GM18868 (cell line): ENCODE measurements around the gene FSCN2.

Experiments used
- ATAC-seq: cut with Tn5 transposase; IDR thresholded peaks from one replicate; pipeline ENCODE4 v1.9.1; 2021; ENCODE audit warnings: mild to moderate bottlenecking, moderate library complexity; ENCODE audit not compliant: unreplicated experiment

FSCN2 gene

DNA sequence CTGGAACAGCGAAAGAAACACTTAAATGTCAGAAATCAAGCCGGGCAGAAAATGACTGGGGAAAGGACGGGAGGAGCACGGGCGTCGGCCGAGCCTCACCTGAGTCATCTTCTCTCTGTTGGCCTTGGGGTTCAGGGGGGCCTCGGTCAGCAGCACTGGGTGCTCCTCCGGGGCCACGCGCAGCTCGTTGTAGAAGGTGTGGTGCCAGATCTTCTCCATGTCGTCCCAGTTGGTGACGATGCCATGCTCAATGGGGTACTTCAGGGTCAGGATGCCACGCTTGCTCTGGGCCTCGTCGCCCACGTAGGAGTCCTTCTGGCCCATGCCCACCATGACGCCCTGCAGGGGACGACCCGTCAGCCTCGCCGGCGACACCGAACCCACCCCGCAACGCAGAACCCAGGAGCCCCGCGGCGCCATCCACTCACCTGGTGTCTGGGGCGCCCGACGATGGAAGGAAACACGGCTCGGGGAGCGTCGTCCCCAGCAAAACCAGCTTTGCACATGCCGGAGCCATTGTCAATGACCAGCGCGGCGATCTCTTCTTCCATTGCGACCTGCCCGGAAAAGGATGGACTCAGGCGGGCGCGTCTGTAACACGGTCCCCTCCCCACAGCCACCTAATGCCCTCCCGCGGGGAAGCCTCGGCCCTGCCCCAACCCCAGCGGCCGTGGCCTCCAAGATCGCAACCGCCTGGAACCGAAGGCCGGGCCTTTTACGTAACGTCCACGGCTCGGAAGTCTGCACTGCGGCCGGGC, 16.2 kb upstream of the FSCN2 start:
- ATAC-seq, result peak; percentile 0

DNA sequence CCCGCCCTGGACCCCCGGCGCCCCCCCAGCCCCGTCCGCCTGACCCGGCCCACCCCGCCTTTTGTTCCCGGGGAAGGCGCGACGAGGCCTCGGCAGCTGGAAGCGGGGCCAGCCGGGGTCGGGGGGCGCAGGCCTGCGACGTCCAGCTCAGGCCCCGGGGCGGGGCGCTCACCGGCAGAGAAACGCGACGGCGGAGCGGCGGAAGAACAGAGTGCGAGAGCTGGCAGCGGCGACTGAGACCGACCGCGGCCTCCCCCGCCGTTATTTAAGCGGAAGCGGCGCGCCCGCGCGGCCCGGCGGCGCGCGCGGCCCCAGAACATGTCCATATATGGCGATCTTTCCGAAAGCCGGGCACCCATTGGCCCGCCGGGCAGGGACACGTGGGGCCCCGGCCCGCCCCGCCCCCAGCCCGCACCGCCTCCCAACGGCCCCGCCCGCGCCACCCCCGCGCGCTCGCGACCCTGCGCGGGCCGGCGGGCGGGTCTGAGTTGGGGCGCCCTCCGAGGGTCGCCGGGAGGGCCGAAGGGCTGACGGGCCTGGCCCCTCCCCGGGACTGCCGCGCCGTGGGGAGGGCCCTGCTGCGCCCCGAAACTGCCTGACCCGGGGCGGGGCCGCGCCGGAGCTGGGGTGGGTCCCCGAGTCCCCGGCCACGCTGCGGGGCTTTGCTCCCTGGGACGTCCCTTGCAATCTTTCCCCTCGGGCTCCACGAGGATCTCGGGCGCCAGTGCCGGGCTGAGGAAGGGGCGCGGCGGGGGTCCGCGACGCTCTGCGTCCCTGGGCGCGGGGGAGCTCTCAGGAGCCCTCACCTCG, 15.4 kb upstream of the FSCN2 start, which contains the start of gene ACTG1:
TSS of gene ACTG1 (minus strand) at position 238 of the 810 bp plus-strand sequence. CDS start 445 bp downstream, outside the sequence.
- peak; percentile 34 for ATAC-seq

DNA sequence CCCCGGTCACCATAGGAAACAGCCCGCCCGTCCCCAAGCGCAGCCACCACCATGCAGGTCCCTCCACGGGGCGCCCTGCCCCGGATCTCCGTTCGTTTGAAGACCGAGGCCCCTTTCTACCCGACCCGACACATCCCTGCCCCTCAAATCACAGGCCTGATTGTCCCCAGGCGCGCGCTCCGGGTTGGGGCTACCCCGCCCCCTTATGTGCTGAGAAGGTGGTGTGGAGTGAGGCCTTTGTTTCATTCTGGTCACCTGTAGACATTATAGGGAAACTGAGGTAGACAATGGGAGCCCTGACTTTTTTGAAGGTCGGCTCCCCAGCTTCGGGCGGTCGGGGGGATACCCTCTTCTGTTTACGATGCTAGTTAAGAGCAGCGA, 14.8 kb upstream of the FSCN2 start:
- ATAC-seq, result no peak

DNA sequence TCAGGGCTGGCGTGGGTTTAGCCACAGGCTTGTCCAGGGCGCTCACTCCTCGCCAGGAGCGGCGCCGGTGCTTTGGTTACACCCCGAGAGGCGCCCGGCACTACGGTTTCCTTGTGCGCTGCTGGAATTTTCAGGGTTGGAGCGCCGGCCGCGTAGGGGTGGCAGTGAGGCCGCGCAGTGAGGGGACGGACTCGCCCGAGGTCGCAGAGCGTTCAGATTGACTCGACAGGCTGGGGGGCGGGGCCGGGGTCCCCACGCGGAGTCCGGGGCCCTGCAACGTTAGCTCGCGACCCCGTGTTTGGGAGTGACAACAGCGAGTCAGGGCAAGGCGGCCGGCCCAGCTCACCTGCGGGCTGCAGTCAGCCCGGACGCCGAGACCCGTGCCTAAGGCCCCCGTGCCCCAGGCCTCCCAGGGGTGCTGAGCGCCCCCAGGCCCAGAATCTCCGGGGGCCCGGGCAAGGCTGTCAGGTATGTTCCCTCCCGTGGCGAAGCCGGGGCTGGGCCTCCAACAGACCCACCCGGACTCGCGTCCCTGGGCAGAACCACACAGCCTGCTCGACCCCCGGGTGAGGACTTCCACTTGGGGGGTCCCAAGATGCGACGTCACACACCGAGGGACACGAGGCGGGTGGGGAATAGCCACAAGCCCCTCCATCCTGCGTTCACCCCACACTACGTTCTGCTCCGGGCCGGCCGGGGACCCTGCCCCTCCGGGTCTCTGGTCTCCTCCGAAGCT, 14.3 kb upstream of the FSCN2 start:
- ATAC-seq, result no peak

DNA sequence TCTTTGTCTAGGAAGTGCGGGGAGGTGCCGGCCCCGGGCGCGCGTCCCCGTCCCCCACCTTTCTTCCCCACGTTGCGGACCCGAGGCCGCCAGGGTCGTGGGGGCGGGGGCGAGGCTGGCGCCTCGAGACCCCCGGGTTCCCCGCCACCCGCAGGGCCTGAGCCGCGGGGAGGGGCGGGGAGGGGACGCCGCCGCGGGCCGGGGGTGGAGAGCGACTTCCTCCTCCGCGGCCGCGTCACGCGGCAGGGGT, 13.8 kb upstream of the FSCN2 start:
- no peak for ATAC-seq

DNA sequence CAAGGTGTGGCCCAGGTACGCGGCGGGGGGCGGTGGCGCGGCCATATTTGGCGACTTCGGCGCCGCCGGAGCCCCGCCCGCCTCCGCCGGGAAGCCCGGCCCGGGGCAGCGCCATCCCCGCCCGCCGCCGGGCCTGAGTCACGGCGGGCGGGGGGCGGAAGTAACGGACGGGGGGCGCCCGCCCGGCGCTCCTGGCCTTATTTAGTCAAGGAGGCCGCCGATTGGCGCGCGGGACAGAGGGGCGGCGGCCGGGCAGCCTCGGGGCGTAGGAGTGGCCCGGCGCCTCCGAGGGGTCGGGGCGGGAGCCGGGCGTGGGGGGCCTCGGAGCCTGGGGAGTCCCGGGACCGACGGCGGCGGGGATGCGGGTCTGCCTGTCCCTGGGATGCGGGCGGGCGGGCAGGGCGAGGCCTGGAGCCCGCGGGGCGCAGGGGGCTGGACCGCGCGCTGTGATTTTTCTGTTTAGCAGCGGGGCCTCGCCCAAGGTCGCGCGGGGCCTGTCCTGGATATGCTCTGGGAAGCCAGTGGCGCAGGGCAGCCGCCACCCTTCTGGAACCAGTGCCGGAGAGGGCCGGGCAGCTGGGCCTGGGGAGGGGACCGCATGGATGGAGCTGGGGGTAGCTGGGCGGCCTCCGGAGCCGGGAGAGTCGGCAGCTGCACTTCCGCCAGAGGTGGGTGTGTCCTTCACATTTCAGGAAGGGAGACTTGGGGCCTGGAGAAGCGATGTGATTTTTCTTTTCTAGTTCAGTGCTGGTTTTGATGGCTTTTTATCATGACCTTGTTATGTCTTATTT, 13.2 kb upstream of the FSCN2 start:
- ATAC-seq, result peak; percentile 24

DNA sequence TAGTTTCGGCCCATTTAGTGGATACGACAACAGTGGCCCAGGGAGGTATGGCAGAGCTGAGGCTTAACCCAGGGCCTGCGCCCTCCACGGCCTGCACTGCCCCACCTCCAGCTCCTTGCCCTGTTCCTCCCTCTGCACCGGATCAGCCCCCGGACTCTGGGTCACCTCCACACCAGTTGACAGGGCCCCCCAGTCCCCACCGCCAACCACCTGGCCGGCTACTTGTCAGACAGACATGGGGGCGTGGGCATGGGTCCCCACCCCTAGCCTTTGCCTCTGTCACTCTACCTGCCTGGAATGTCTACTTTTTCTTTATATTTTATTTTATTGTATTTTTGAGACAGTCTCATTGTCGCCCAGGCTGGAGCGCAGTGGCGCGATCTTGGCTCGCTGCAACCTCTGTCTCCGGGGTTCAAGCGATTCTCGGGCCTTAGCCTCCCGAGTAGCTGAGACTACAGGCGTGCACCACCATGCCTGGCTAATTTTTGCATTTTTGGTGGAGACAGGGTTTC, 12.6 kb upstream of the FSCN2 start:
- no peak for ATAC-seq

DNA sequence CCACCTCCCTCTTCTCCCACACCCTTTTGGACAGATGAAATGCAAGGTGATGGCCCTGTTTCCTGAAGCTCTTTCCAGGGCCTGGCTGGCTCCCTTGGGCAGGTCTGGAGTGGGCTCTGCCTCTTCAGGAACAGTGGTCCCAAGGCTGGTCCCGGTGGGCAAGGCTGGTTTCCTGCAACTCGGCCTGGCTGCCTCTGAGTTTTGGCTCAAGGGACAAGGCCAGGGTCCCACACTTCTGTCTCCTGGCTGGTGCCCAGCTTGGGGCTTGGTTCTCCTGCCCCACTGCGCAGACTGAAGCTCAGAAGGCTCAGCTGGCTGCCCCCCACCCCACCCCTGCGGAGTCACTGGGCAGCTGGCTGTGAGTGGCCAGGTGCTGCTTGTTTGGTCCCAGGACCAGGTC, 11.7 kb upstream of the FSCN2 start:
- no peak for ATAC-seq

DNA sequence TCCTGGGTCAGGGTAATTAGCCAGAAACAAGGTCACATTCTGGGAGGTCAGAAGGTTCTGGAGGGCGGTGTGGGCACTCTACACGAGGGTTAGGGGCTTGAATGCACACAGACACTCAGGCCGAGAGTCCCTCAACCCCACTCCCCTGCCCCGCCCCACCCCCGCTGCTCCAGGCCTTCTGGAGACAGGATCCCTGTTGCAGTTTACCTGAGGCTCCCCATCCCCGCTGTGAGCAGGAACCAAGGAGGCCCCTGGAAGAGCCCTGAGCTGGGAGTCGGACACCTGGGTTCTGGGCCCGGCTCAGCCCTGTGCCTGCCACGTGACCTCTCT, 11.2 kb upstream of the FSCN2 start:
- no peak for ATAC-seq

DNA sequence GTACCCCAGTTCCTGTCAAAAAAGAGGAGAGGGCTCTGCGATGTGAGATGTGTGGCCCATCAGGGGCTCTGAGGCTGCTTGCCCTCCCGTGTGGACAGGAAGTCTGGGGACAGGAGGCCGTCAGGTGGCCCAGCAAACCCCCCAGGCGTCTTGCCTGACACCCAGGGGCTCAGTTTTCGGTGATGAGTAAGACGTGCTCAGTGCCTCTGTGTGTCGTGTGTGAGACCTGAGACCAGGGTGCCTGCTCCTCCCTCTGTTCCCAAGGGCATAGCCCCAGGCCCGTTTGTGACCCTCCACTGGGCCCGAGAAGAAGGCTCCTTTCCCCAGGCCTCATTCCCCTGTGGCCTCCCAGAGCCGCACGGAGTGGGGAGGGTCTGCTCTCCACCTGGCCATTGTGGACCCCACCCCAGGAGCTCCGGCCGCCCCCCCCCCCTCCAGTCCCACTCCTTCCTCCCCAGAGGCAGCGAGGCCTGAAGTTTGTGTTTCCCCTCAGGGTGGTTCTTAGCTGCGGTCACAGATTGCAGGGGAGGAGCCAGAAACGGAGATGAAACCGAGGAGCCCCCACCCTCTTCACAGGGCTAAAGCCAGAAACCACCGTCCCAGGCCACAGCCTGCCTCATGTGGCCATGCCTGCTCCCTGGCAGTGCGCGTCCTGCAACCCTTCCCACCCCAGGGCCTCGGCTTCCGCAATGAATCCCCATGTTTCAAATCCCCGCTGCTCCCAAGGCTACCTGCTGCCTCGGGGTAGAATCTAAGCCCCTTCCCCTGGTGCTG, 10.7 kb upstream of the FSCN2 start:
- peak; percentile 35 for ATAC-seq

DNA sequence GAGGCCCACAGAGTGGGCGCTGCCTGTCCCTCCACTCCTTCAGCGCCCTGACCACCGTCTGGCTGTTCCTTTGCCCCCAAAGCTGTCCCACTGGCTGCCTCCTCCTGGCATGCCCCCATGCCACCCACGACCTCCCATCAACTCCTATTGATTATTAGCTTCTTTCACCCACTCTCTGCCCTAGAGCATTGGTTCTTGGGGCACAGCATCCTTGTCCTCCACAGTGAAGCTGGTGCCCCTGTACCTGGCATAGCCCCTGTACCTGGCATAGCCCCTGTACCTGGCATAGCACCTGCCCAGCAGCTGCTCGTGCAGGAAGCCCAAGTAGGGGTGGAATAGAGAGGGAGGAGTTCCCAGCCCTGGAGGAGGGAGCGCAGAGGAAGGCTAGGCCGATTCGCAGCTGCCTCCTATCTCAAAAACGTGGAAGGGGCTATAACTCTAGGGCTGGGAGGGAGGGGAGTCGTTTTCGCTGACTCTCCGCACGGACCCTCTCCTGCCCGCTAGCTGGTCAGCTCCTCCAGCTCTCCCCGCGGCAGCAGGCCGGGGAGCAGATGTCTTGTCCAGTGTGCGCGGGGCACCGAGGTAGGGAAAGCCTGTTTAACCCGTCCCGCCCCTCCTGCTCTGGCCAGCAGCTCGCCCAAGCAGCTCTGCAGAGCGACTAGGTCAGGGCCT, 9.9 kb upstream of the FSCN2 start:
- no peak for ATAC-seq

DNA sequence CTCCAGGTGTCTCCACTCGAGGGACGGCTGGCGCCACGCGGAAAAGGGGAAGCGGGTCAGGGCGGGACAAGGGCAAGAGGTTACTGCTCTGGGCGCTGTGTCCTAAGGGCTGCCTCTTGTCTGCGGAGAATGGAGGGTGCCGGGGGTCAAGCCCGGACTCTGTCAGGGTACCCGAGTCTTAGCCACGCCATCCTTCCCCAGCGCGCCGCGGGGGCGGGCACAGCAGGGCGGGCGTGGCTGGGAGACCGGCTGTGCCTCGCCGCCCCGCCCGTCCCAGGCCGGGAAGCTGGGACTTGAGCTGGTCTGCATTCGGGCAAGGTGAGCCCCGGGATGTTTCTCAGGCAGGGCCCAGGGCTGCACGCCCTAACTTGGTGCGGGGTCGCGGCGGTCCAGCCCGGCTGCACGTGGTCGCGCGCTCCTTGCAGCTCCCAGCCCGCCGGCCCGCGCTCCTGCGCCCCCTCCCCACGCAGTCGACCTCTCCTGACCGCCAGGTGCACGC, 9.3 kb upstream of the FSCN2 start:
- no peak for ATAC-seq

DNA sequence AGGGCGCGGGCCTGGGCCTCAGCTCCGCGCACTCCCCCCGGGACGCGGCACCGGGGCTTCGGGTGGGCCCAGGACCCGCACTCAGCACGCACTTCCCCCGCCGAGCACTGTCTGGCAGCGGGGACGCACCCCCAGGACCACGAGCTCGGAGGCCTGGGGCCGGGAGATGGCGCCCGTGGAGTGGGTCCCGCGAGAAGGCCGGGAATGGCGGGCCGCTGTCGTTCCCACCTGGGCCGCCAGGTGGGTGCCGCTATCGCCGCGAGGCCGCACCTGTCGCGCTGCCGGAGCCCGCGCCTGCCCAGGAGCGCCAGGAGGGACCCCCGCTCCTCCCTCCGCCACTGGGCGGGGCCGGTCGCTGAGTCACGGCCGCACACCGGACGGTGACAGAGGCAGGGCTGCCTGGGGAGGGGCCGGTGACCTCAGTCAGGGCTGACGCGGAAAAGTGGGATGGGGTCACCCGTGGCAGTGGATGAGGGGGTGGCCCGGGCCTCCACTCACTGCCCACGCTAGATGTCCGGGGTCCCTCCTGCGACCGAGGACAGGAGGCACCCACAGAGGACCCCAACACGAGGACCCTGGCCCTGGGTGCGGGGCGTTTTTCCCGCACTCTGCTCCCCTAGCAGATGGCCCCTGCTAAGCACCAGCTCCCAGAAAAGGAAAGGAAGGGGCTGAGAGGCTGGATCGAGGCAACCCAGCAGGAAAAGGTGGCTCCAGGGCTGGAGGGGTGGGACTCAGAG, 8.7 kb upstream of the FSCN2 start:
- no peak for ATAC-seq

DNA sequence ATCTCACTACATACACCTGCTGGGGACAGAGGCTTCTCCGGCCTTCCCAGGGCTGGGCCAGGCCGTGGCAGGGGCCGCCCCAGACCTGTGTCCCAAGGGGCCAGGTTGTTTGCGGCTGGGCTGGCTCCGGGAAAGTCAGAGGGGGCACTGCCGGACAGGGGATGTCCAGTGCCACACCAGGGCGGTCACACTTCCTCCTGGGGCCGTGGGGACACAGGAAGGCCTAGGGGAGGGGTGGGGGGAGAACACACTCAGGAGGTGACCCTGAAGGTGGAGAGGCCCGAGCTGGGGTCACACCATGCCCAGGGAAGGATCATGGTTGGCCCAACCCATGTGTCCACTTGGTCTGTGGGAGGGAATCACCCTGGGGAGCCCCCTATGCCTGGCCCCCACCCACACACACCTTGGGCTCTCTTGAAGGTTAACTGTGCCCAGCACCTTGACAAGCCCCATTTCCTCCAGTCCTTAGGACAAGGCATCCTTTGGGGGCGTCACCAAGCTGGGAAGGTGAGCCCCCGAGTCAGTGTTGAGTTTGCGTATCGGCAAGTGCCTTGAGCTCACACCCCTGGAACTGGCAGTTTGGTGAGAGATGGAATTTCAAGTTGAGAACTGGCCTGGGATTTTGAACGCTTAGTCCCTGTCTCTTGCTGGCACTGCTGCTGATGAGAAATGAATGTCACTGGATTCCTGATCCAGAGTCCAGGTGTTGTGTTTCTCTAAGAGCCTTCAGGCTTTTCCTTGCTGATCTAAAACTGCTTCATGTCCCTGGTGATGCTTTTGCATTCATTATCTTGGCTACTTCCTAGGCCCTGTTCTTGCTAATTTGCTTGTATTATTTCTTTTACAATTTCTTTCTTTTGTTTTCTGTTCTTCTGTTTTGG, 7.9 kb upstream of the FSCN2 start:
- no peak for ATAC-seq

DNA sequence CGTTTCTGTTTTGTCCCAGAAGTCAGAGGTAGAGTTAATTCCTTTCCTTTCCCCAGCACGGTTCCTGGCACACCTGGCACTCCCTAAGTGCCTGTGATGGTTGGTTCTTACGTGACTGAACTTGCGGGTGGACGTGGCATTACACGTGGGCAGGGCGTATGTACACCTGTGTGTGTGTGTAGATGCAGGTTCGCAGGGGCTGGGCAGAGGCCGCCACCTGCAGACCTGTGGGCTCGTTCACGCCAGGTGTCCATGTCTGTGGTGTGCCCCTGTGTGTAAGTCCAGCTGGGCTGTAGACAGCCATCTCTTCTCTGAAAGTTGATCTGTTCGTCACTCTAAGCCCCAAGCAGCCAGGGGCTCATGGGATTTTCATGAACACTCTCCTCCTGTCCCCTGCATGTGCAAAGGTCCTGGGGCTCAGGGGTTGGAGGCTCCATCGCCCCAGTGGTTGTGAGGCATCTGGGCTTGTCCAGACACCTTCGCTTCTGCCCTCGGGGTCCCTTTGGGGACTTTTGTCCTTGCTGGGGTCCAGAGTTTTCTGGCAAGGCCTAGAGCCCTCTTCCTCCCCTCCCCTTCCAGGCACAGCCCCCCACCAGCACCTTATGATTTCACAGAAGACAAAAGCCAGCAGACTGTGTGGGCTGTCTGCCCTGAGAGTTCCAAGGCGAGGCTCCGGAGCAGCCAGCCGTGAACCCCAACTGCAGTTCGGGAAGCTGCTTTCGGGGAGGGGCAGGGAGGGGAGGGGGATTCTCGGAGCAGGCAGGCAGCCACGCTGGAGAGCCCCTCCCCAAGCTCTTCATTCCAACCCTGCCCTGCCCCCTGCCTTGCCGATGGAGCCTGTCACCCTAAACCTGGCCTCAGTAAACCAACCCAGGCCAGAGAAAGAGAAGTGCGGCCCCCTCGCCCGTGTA, 5.4 kb upstream of the FSCN2 start:
- no peak for ATAC-seq

DNA sequence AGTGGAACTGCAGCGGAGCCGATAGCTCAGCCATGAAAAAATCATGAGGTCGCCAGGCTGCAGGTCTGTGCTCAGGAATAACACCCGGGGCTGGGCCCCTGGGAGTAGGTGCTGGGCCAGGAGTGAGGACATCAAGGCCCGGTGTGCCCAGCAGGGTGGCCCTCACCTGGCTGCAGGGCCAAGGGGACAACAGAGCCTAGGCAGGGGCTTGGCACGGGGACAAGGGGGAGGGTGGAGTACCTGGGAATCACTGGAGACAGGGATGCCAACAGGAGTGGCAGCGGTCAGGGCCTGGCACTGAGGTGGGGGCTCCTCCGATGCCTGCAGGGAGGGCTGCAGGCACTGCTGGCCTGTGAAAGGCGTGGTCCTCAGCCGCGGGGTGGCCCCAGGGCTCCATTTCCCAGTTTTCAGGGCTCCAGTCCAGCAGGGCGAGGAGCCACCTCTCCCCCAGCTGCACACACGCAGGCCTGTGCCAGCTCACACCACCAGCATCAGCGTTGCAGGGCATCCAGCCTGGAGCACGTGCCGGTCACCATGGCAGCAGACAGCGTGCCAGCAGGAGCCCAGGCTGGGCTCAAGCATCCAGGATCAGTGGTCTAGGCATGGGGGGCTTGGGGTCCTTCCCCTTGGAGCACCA, 4.7 kb upstream of the FSCN2 start:
- no peak for ATAC-seq
